BLaER1 (cell line): ENCODE measurements around the gene FAM53A.
A peak's percentile ranks its signal among the peaks of the same experiment; 100 is the strongest.

Experiments
- H3K27ac ChIP-seq: shearing (Covaris generic); formaldehyde crosslinking; 2 replicates; pipeline ENCODE4 v1.8.1; 2022
- H3K27me3 ChIP-seq: shearing (Covaris generic); formaldehyde crosslinking; 2 replicates; pipeline ENCODE4 v1.8.1; 2022
- H3K36me3 ChIP-seq: shearing (Covaris generic); formaldehyde crosslinking; 2 replicates; pipeline ENCODE4 v1.8.1; 2022
- H3K4me1 ChIP-seq: shearing (Covaris generic); formaldehyde crosslinking; 2 replicates; pipeline ENCODE4 v1.8.1; 2022
- H3K4me2 ChIP-seq: shearing (Covaris generic); formaldehyde crosslinking; 2 replicates; pipeline ENCODE4 v1.8.1; 2022
- H3K4me3 ChIP-seq: shearing (Covaris generic); formaldehyde crosslinking; 2 replicates; pipeline ENCODE4 v1.8.1; 2022
- H3K9ac ChIP-seq: shearing (Covaris generic); formaldehyde crosslinking; 2 replicates; pipeline ENCODE4 v1.8.1; 2022
- H3K9me3 ChIP-seq: shearing (Covaris generic); formaldehyde crosslinking; 2 replicates; pipeline ENCODE4 v1.8.1; 2022
- H4K20me1 ChIP-seq: shearing (Covaris generic); formaldehyde crosslinking; 2 replicates; pipeline ENCODE4 v1.8.1; 2022
- Cebpa-rat ChIP-seq: shearing (Covaris generic); IDR thresholded peaks from 2 replicates; pipeline ENCODE4 v1.8.1; 2022

The FAM53A gene

GRCh38 chr4:1601852-1602654, 82.1 kb downstream of the FAM53A start:
- H3K9ac ChIP-seq: no peak overlapping the region
- H3K4me1 ChIP-seq: peaks cover 98% of the 10 kb centered on the region
- H4K20me1 ChIP-seq: no peaks in the 10 kb centered on the region
- no peak overlapping the region for H3K4me3 ChIP-seq
- no peaks in the 10 kb centered on the region for H3K9me3 ChIP-seq
- H3K36me3 ChIP-seq: no peaks in the 10 kb centered on the region
- TF ChIP-seq Cebpa-rat: no peak
- no peaks in the 10 kb centered on the region for H3K27me3 ChIP-seq
- peak overlapping the region; percentile 92 for H3K27ac ChIP-seq
- peak overlapping the region; percentile 98 for H3K4me2 ChIP-seq

- Histone ChIP-seq H3K4me2 (peak overlapping the region; percentile 90), H3K27ac (peak overlapping the region; percentile 85), H4K20me1 (no peaks in the 10 kb centered on the region), H3K9me3 (no peaks in the 10 kb centered on the region), H3K4me1 (peaks cover 98% of the 10 kb centered on the region), H3K9ac (no peak overlapping the region), H3K36me3 (no peaks in the 10 kb centered on the region), H3K4me3 (no peak overlapping the region), H3K27me3 (no peaks in the 10 kb centered on the region)
- TF ChIP-seq Cebpa-rat: no peak
Observed at GRCh38 chr4:1601533-1601835, 82.6 kb downstream of the FAM53A start.

GRCh38 chr4:1600811-1601532, 83.1 kb downstream of the FAM53A start:
- Histone ChIP-seq H4K20me1 (no peaks in the 10 kb centered on the region), H3K9ac (no peak overlapping the region), H3K4me2 (peak overlapping the region; percentile 90), H3K4me3 (no peak overlapping the region), H3K27me3 (no peaks in the 10 kb centered on the region), H3K27ac (peak overlapping the region; percentile 85), H3K36me3 (no peaks in the 10 kb centered on the region), H3K9me3 (no peaks in the 10 kb centered on the region), H3K4me1 (peaks cover 95% of the 10 kb centered on the region)
- no peak for TF ChIP-seq Cebpa-rat

- peak overlapping the region; percentile 85 for H3K27ac ChIP-seq
- H4K20me1 ChIP-seq: no peaks in the 10 kb centered on the region
- no peaks in the 10 kb centered on the region for H3K36me3 ChIP-seq
- peak overlapping the region; percentile 90 for H3K4me2 ChIP-seq
- H3K4me1 ChIP-seq: peaks cover 95% of the 10 kb centered on the region
- peak overlapping the region; percentile 41; the same call in 1 of the 2 replicates for H3K9ac ChIP-seq
- H3K4me3 ChIP-seq: no peak overlapping the region
- no peak for TF ChIP-seq Cebpa-rat
- no peaks in the 10 kb centered on the region for H3K9me3 ChIP-seq
- H3K27me3 ChIP-seq: no peaks in the 10 kb centered on the region
Observed at GRCh38 chr4:1600211-1600780, 83.8 kb downstream of the FAM53A start.

- peak overlapping the region; percentile 90 for H3K4me2 ChIP-seq
Observed at GRCh38 chr4:1599491-1600210, 84.5 kb downstream of the FAM53A start.

GRCh38 chr4:1599026-1599481, 85.1 kb downstream of the FAM53A start:
- H3K4me3 ChIP-seq: peak overlapping the region; percentile 28; the same call in 1 of the 2 replicates
- H3K4me2 ChIP-seq: peak overlapping the region; percentile 90
- TF ChIP-seq Cebpa-rat: no peak
- H3K27ac ChIP-seq: peak overlapping the region; percentile 85
- H3K9ac ChIP-seq: peak overlapping the region; percentile 60; the same call in 1 of the 2 replicates
- no peaks in the 10 kb centered on the region for H4K20me1 ChIP-seq
- peaks cover 95% of the 10 kb centered on the region for H3K4me1 ChIP-seq
- no peaks in the 10 kb centered on the region for H3K36me3 ChIP-seq
- H3K9me3 ChIP-seq: no peaks in the 10 kb centered on the region
- H3K27me3 ChIP-seq: no peaks in the 10 kb centered on the region

More at GRCh38 chr4:1599491-1600210, 84.5 kb downstream of the FAM53A start:
- no peak for TF ChIP-seq Cebpa-rat
- Histone ChIP-seq H3K9me3 (no peaks in the 10 kb centered on the region), H4K20me1 (no peaks in the 10 kb centered on the region), H3K9ac (peak overlapping the region; percentile 60; the same call in 1 of the 2 replicates), H3K36me3 (no peaks in the 10 kb centered on the region), H3K27ac (peak overlapping the region; percentile 85), H3K4me3 (peak overlapping the region; percentile 28; the same call in 1 of the 2 replicates), H3K27me3 (no peaks in the 10 kb centered on the region), H3K4me1 (peaks cover 95% of the 10 kb centered on the region)

- H3K9ac ChIP-seq: peak overlapping the region; percentile 60
- H3K27ac ChIP-seq: peak overlapping the region; percentile 85
- TF ChIP-seq Cebpa-rat: no peak
Observed at GRCh38 chr4:1598206-1599025, 85.7 kb downstream of the FAM53A start.

GRCh38 chr4:1597021-1597931, 86.8 kb downstream of the FAM53A start:
- H3K36me3 ChIP-seq: no peaks in the 10 kb centered on the region
- H3K4me2 ChIP-seq: peak overlapping the region; percentile 90
- H4K20me1 ChIP-seq: no peaks in the 10 kb centered on the region
- H3K4me3 ChIP-seq: no peak overlapping the region
- peaks cover 10% of the 10 kb centered on the region for H3K9me3 ChIP-seq
- H3K27me3 ChIP-seq: no peaks in the 10 kb centered on the region
- H3K4me1 ChIP-seq: peaks cover 82% of the 10 kb centered on the region
- TF ChIP-seq Cebpa-rat: no peak
- H3K9ac ChIP-seq: peak overlapping the region; percentile 60; the same call in 1 of the 2 replicates
- peak overlapping the region; percentile 85 for H3K27ac ChIP-seq

More at GRCh38 chr4:1598206-1599025, 85.7 kb downstream of the FAM53A start:
- Histone ChIP-seq H3K4me2 (peak overlapping the region; percentile 90), H3K4me1 (peaks cover 93% of the 10 kb centered on the region), H4K20me1 (no peaks in the 10 kb centered on the region), H3K27me3 (no peaks in the 10 kb centered on the region), H3K36me3 (no peaks in the 10 kb centered on the region), H3K4me3 (peak overlapping the region; percentile 28; the same call in 1 of the 2 replicates), H3K9me3 (no peaks in the 10 kb centered on the region)
